Karpas-422 (cell line): Measurements from ENCODE around the gene SPTA1. TPM values are rescaled to one million over a fixed set of nuclear protein-coding genes. Genes with fewer than 3 reads are reported as not detected.

Source experiments
- DNase-seq: peaks from one replicate; pipeline ENCODE4 v3.0.0-alpha.2; 2015
- H2AFZ ChIP-seq: fragments of 200-600 bp; sonication (generic); 2 replicates; pipeline ENCODE4 v1.6.1; 2014; ENCODE audit warnings: antibody characterized with exemption, low read length, mixed read lengths
- H3K27ac ChIP-seq: fragments of 200-600 bp; sonication (generic); 2 replicates; pipeline ENCODE4 v1.5.1; 2014; ENCODE audit warnings: mild to moderate bottlenecking, low read length, moderate library complexity
- H3K27me3 ChIP-seq: fragments of 200-600 bp; sonication (generic); 2 replicates; pipeline ENCODE4 v1.6.1; 2014; ENCODE audit warnings: low read length, mixed read lengths
- H3K36me3 ChIP-seq: fragments of 200-600 bp; sonication (generic); 2 replicates; pipeline ENCODE4 v1.6.1; 2014; ENCODE audit warnings: low read length, mixed read lengths; ENCODE audit not compliant: insufficient read depth
- H3K4me1 ChIP-seq: fragments of 200-600 bp; sonication (generic); 2 replicates; pipeline ENCODE4 v1.6.1; 2014; ENCODE audit warnings: mild to moderate bottlenecking, low read length, mixed read lengths
- H3K4me2 ChIP-seq: fragments of 200-600 bp; sonication (generic); 2 replicates; pipeline ENCODE4 v1.6.1; 2014; ENCODE audit warnings: low read length, low read depth, mild to moderate bottlenecking; ENCODE audit not compliant: poor library complexity, severe bottlenecking
- H3K4me3 ChIP-seq: fragments of 200-600 bp; sonication (generic); 2 replicates; pipeline ENCODE4 v1.5.1; 2014; ENCODE audit warnings: mild to moderate bottlenecking, antibody characterized with exemption, low read length, mixed read lengths
- H3K79me2 ChIP-seq: fragments of 200-600 bp; sonication (generic); 2 replicates; pipeline ENCODE4 v1.6.1; 2014; ENCODE audit warnings: mild to moderate bottlenecking, low read length, mixed read lengths
- H3K9ac ChIP-seq: fragments of 200-600 bp; sonication (generic); 2 replicates; pipeline ENCODE4 v1.6.0; 2014; ENCODE audit warnings: low read length
- H3K9me2 ChIP-seq: fragments of 200-600 bp; sonication (generic), shearing (Covaris generic); replicated peaks from 2 replicates; pipeline ENCODE4 v1.6.0; 2014; ENCODE audit warnings: mild to moderate bottlenecking, low read length, moderate library complexity; ENCODE audit not compliant: insufficient read depth
- H3K9me3 ChIP-seq: fragments of 300-700, 200-600 bp; sonication (generic); 2 replicates; pipeline ENCODE4 v1.6.1; 2014; ENCODE audit warnings: low read length, mixed read lengths
- H4K20me1 ChIP-seq: fragments of 200-600 bp; sonication (generic); 2 replicates; pipeline ENCODE4 v1.6.1; 2014; ENCODE audit warnings: mild to moderate bottlenecking, antibody characterized with exemption, low read length, low read depth; ENCODE audit not compliant: insufficient read depth
- total RNA-seq: library from RNA; depleted of rRNA; stranded (reverse); fragments of >200 nt; shearing (Covaris generic); gene quantifications from 2 replicates; pipeline ENCODE4 v1.2.3, GENCODE V29; 2014; ENCODE audit warnings: low replicate concordance

SPTA1 gene
- total RNA-seq, 1 experiment from 2014 or later: not detected

DNA sequence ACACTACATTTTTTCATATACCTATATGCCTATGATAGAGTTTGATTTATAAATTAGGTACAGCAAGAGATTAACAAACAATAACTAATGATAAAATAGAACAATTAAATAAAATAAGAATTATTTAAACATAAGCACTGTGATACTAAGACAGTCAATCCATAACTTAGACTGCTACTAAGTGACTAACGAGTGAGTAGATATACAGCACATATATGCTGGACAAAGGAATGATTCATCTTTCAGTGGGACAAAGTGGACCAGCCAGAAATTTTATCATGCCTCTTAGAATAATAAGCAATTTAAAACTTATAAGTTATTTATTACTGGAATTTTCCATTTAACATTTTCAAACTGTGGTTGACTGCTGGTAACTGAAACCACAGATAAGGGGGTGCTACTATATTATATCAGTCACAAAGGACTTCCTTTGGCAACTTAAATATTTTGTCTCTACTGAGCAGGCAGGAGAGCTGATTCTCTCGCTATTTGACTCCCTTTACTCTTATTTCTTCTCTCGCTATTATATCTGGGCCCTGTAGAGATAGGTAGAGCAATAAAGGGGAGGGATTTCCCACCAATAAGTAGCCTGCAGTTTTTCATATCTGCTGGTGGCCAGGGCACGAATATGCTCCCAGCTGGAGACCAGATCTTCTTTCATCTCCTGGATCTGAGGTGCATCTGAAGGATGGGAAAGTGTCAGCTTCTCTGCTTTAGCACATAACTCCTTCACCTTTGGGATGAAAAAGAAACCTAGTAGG is 10.8 kb downstream of the SPTA1 start:
- Histone ChIP-seq H3K4me3 (no peak overlapping the region), H3K27me3 (no peaks in the 10 kb centered on the region), H3K27ac (no peak overlapping the region), H3K9me2 (no peaks in the 10 kb centered on the region), H3K36me3 (no peaks in the 10 kb centered on the region), H4K20me1 (no peaks in the 10 kb centered on the region), H2AFZ (no peak overlapping the region), H3K9ac (no peak overlapping the region), H3K4me1 (no peaks in the 10 kb centered on the region), H3K79me2 (no peaks in the 10 kb centered on the region), H3K9me3 (no peaks in the 10 kb centered on the region), H3K4me2 (no peak overlapping the region)
- no peak for DNase-seq

GRCh38 chr1:158674302-158674701 is 12.2 kb downstream of the SPTA1 start:
- H3K27me3 ChIP-seq: no peaks in the 10 kb centered on the region
- DNase-seq: no peak
- no peak overlapping the region for H3K27ac ChIP-seq
- H3K9me3 ChIP-seq: no peaks in the 10 kb centered on the region
- H2AFZ ChIP-seq: no peak overlapping the region
- H3K4me3 ChIP-seq: no peak overlapping the region
- no peaks in the 10 kb centered on the region for H3K36me3 ChIP-seq
- H4K20me1 ChIP-seq: no peaks in the 10 kb centered on the region
- no peaks in the 10 kb centered on the region for H3K79me2 ChIP-seq
- H3K9ac ChIP-seq: no peak overlapping the region
- no peak overlapping the region for H3K4me2 ChIP-seq
- H3K4me1 ChIP-seq: no peaks in the 10 kb centered on the region
- H3K9me2 ChIP-seq: no peaks in the 10 kb centered on the region

GRCh38 chr1:158666037-158666436 is 20.5 kb downstream of the SPTA1 start:
- H3K9me3 ChIP-seq: no peaks in the 10 kb centered on the region
- H3K27me3 ChIP-seq: no peaks in the 10 kb centered on the region
- no peaks in the 10 kb centered on the region for H3K36me3 ChIP-seq
- DNase-seq: no peak
- no peaks in the 10 kb centered on the region for H3K9me2 ChIP-seq
- no peak overlapping the region for H3K4me2 ChIP-seq
- no peaks in the 10 kb centered on the region for H4K20me1 ChIP-seq
- H3K79me2 ChIP-seq: no peaks in the 10 kb centered on the region
- H2AFZ ChIP-seq: no peak overlapping the region
- no peak overlapping the region for H3K27ac ChIP-seq
- H3K4me1 ChIP-seq: no peaks in the 10 kb centered on the region
- no peak overlapping the region for H3K4me3 ChIP-seq
- no peak overlapping the region for H3K9ac ChIP-seq

GRCh38 chr1:158654571-158654970 is 31.9 kb downstream of the SPTA1 start:
- Histone ChIP-seq H3K27ac (no peak overlapping the region), H3K9me3 (no peaks in the 10 kb centered on the region), H3K27me3 (no peaks in the 10 kb centered on the region), H3K9ac (no peak overlapping the region), H3K9me2 (no peaks in the 10 kb centered on the region), H3K4me3 (no peak overlapping the region), H3K4me1 (no peaks in the 10 kb centered on the region), H3K36me3 (no peaks in the 10 kb centered on the region), H4K20me1 (no peaks in the 10 kb centered on the region), H3K79me2 (no peaks in the 10 kb centered on the region), H2AFZ (no peak overlapping the region), H3K4me2 (no peak overlapping the region)
- DNase-seq: no peak

GRCh38 chr1:158654086-158654485 is 32.4 kb downstream of the SPTA1 start:
- no peaks in the 10 kb centered on the region for H3K4me1 ChIP-seq
- H3K36me3 ChIP-seq: no peaks in the 10 kb centered on the region
- H3K4me2 ChIP-seq: no peak overlapping the region
- H3K9me2 ChIP-seq: no peaks in the 10 kb centered on the region
- no peak for DNase-seq
- no peak overlapping the region for H3K27ac ChIP-seq
- H3K27me3 ChIP-seq: no peaks in the 10 kb centered on the region
- H3K79me2 ChIP-seq: no peaks in the 10 kb centered on the region
- no peak overlapping the region for H2AFZ ChIP-seq
- H4K20me1 ChIP-seq: no peaks in the 10 kb centered on the region
- H3K4me3 ChIP-seq: no peak overlapping the region
- no peaks in the 10 kb centered on the region for H3K9me3 ChIP-seq
- H3K9ac ChIP-seq: no peak overlapping the region

- Histone ChIP-seq H4K20me1 (no peaks in the 10 kb centered on the region), H3K9me3 (no peaks in the 10 kb centered on the region), H3K79me2 (no peaks in the 10 kb centered on the region), H3K9me2 (no peaks in the 10 kb centered on the region), H3K4me1 (no peaks in the 10 kb centered on the region), H3K27ac (no peak overlapping the region), H3K4me2 (no peak overlapping the region), H3K4me3 (no peak overlapping the region), H3K9ac (no peak overlapping the region), H3K27me3 (no peaks in the 10 kb centered on the region), H3K36me3 (no peaks in the 10 kb centered on the region), H2AFZ (no peak overlapping the region)
- DNase-seq: no peak
These were observed 33.7 kb downstream of the SPTA1 start for GRCh38 chr1:158652721-158653334.

- H3K4me3 ChIP-seq: no peak overlapping the region
- H3K9me2 ChIP-seq: no peaks in the 10 kb centered on the region
- no peak overlapping the region for H3K9ac ChIP-seq
- DNase-seq: no peak
- no peak overlapping the region for H2AFZ ChIP-seq
- no peak overlapping the region for H3K4me2 ChIP-seq
- no peaks in the 10 kb centered on the region for H3K27me3 ChIP-seq
- no peaks in the 10 kb centered on the region for H3K36me3 ChIP-seq
- no peaks in the 10 kb centered on the region for H3K9me3 ChIP-seq
- H3K27ac ChIP-seq: no peak overlapping the region
- H4K20me1 ChIP-seq: no peaks in the 10 kb centered on the region
- no peaks in the 10 kb centered on the region for H3K4me1 ChIP-seq
- H3K79me2 ChIP-seq: no peaks in the 10 kb centered on the region
These were observed 37.5 kb downstream of the SPTA1 start for GRCh38 chr1:158649052-158649451.

DNA sequence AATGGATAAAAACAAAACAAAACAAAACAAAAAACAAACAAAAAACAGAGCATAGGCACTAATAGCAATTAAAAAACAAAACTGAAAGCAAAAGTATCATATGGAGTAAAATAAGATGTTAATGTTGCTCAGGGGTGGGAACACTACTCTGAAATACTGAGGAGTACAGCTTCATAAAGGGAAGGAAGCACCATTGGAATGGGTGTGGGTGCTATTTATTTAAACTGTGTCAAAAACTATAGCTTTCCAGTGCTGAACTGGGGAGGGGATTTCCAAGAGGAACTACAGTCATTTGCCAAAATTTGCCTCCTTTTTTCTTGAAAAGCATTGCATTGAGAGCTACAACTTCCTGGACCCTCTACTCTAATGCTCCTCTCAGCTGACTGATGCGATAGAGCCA is 40.0 kb downstream of the SPTA1 start:
- no peak overlapping the region for H3K9ac ChIP-seq
- no peaks in the 10 kb centered on the region for H3K4me1 ChIP-seq
- no peak overlapping the region for H3K4me3 ChIP-seq
- H2AFZ ChIP-seq: no peak overlapping the region
- H3K79me2 ChIP-seq: no peaks in the 10 kb centered on the region
- H3K4me2 ChIP-seq: no peak overlapping the region
- H3K27ac ChIP-seq: no peak overlapping the region
- H3K9me3 ChIP-seq: no peaks in the 10 kb centered on the region
- no peaks in the 10 kb centered on the region for H3K27me3 ChIP-seq
- no peaks in the 10 kb centered on the region for H4K20me1 ChIP-seq
- H3K36me3 ChIP-seq: no peaks in the 10 kb centered on the region
- no peaks in the 10 kb centered on the region for H3K9me2 ChIP-seq
- DNase-seq: no peak
